ENCODE measurements around the gene GRIK5. TPM values are rescaled to one million over a fixed set of nuclear protein-coding genes. Genes with fewer than 3 reads are reported as not detected.

Gene GRIK5
- polyA plus RNA-seq, 3 donors from 2014 or later = not detected

- Mint-ChIP-seq H3K36me3 (no peaks in the 10 kb centered on the region), H3K27ac (peak within 1 kb of the TSS; percentile 84 to 96 (median 92)), H3K4me3 (peak within 1 kb of the TSS; percentile 86 to 97 (median 92)), H3K27me3 (ENCODE audit: low read depth in 3 of 3) (peaks cover 0 to 5% (median 0%) of the 10 kb centered on the region in 3 donors), H3K4me1 (peaks cover 18 to 20% of the 10 kb centered on the region in 2 donors), H3K9me3 (no peaks in the 10 kb centered on the region)
- peak; percentile 74 to 77 (median 75) for DNase-seq
Measured at GRCh38 chr19:41959056-41960053, 110.7 kb downstream of the GRIK5 start, which contains the start of gene RABAC1. Gene RABAC1 (minus strand): TSS chr19:41959321. CDS start chr19:41959292, 29 bp downstream.

- peak overlapping the region; percentile 86 to 97 (median 92) for H3K4me3 Mint-ChIP-seq
- H3K36me3 Mint-ChIP-seq = no peaks in the 10 kb centered on the region
- H3K4me1 Mint-ChIP-seq = peaks cover 18 to 20% of the 10 kb centered on the region in 2 donors
- DNase-seq = peak; percentile 67 to 74 (median 71)
- peaks cover 0 to 5% (median 0%) of the 10 kb centered on the region in 3 donors for H3K27me3 Mint-ChIP-seq (ENCODE audit: low read depth in 3 of 3)
- H3K27ac Mint-ChIP-seq = peak overlapping the region; percentile 83 to 96 (median 92)
- H3K9me3 Mint-ChIP-seq = no peaks in the 10 kb centered on the region
Measured at GRCh38 chr19:41958367-41959055, 111.5 kb downstream of the GRIK5 start.

- Mint-ChIP-seq H3K4me1 (peaks cover 18 to 20% of the 10 kb centered on the region in 2 donors), H3K27ac (peak overlapping the region; percentile 83 to 96 (median 92)), H3K27me3 (ENCODE audit: low read depth in 3 of 3) (peaks cover 0 to 5% (median 0%) of the 10 kb centered on the region in 3 donors), H3K4me3 (peak overlapping the region; percentile 86 to 97 (median 92)), H3K36me3 (no peaks in the 10 kb centered on the region), H3K9me3 (no peaks in the 10 kb centered on the region)
- peak; percentile 54 to 57 (median 56) for DNase-seq
Measured at GRCh38 chr19:41957838-41958366, 112.1 kb downstream of the GRIK5 start.

- Mint-ChIP-seq H3K36me3 (no peaks in the 10 kb centered on the region), H3K4me3 (peak overlapping the region; percentile 86 to 97 (median 92)), H3K4me1 (peaks cover 18 to 20% of the 10 kb centered on the region in 2 donors), H3K9me3 (no peaks in the 10 kb centered on the region), H3K27ac (peak overlapping the region; percentile 83 to 96 (median 92)), H3K27me3 (ENCODE audit: low read depth in 3 of 3) (peaks cover 0 to 5% (median 0%) of the 10 kb centered on the region in 3 donors)
- DNase-seq = no peak
Measured at GRCh38 chr19:41957161-41957837, 112.7 kb downstream of the GRIK5 start.

- Mint-ChIP-seq H3K27ac (peak overlapping the region in 1 of 6 donors; percentile 49), H3K9me3 (no peaks in the 10 kb centered on the region), H3K4me3 (no peak overlapping the region), H3K36me3 (no peaks in the 10 kb centered on the region), H3K4me1 (peaks cover 21 to 22% of the 10 kb centered on the region in 2 donors), H3K27me3 (ENCODE audit: low read depth in 3 of 3) (peaks cover 0 to 5% (median 0%) of the 10 kb centered on the region in 3 donors)
- DNase-seq = no peak
Measured at GRCh38 chr19:41956621-41957020, 113.4 kb downstream of the GRIK5 start.

GRCh38 chr19:41955521-41955920 lies 114.5 kb downstream of the GRIK5 start:
- Mint-ChIP-seq H3K27me3 (ENCODE audit: low read depth in 3 of 3) (peaks cover 0 to 5% (median 0%) of the 10 kb centered on the region in 3 donors), H3K27ac (no peak overlapping the region), H3K4me3 (no peak overlapping the region), H3K9me3 (no peaks in the 10 kb centered on the region), H3K36me3 (no peaks in the 10 kb centered on the region), H3K4me1 (peaks cover 24 to 25% of the 10 kb centered on the region in 2 donors)
- DNase-seq = no peak

- H3K4me1 Mint-ChIP-seq = peaks cover 23 to 24% of the 10 kb centered on the region in 2 donors
- H3K4me3 Mint-ChIP-seq = no peak overlapping the region
- peak overlapping the region in 5 of 6 donors; percentile 58 to 87 (median 87) for H3K27ac Mint-ChIP-seq
- H3K9me3 Mint-ChIP-seq = no peaks in the 10 kb centered on the region
- peaks cover 4 to 8% (median 5%) of the 10 kb centered on the region in 3 donors for H3K27me3 Mint-ChIP-seq (ENCODE audit: low read depth in 3 of 3)
- peak; percentile 79 to 81 (median 80) for DNase-seq
- no peaks in the 10 kb centered on the region for H3K36me3 Mint-ChIP-seq
Measured at GRCh38 chr19:41951686-41952172, 118.3 kb downstream of the GRIK5 start.

Other genes starting within 250 kb of the GRIK5 start
- gene LYPD4, start 225.5 kb downstream of the GRIK5 start, polyA plus RNA-seq = not detected
- not detected for gene DMRTC2, start 225.2 kb downstream of the GRIK5 start, polyA plus RNA-seq
- gene RPS19, start 210.0 kb downstream of the GRIK5 start, polyA plus RNA-seq = 1,000 to 10,000 TPM; 2,260 to 5,043 (median 3,564) TPM
- gene CD79A, start 192.9 kb downstream of the GRIK5 start, polyA plus RNA-seq = 1 to 10 TPM; 4.1 to 8.3 (median 5.1) TPM
- gene ARHGEF1, start 187.0 kb downstream of the GRIK5 start, polyA plus RNA-seq = 100 to 1,000 TPM; 129 to 394 (median 156) TPM
- under 1 TPM in 1 of 3 donors, not detected in 2; 0.11 TPM for gene ERFL, start 141.8 kb downstream of the GRIK5 start, polyA plus RNA-seq
- 100 to 1,000 TPM; 263 to 375 (median 373) TPM for gene RABAC1, start 110.9 kb downstream of the GRIK5 start, polyA plus RNA-seq
- gene ATP1A3, start 76.0 kb downstream of the GRIK5 start, polyA plus RNA-seq = 1 to 10 TPM in 2 of 3 donors, under 1 TPM in 1; 0.29 to 5.9 (median 1.8) TPM
- 10 to 100 TPM; 12.4 to 29.6 (median 20.3) TPM for gene ZNF574, start 6.0 kb upstream of the GRIK5 start, polyA plus RNA-seq
- 10 to 100 TPM in 1 of 3 donors, 1 to 10 TPM in 2; 2.0 to 10.3 (median 2.1) TPM for gene POU2F2, start 62.2 kb upstream of the GRIK5 start, polyA plus RNA-seq
- gene DEDD2, start 147.5 kb upstream of the GRIK5 start, polyA plus RNA-seq = 100 to 1,000 TPM; 154 to 261 (median 173) TPM
- 1 to 10 TPM; 2.9 to 9.1 (median 5.2) TPM for gene ZNF526, start 150.1 kb upstream of the GRIK5 start, polyA plus RNA-seq
- 10 to 100 TPM; 14.2 to 28.3 (median 22.3) TPM for gene GSK3A, start 172.4 kb upstream of the GRIK5 start, polyA plus RNA-seq
- gene ERF, start 184.9 kb upstream of the GRIK5 start, polyA plus RNA-seq = 1 to 10 TPM in 2 of 3 donors, under 1 TPM in 1; 0.24 to 3.4 (median 2.3) TPM
- gene CIC, start 199.0 kb upstream of the GRIK5 start, polyA plus RNA-seq = 1 to 10 TPM in 1 of 3 donors, under 1 TPM in 1, not detected in 1; 0.52 to 2.9 TPM
- gene PRR19, start 231.9 kb upstream of the GRIK5 start, polyA plus RNA-seq = under 1 TPM in 1 of 3 donors, not detected in 2; 0.16 TPM
- 10 to 100 TPM; 17.4 to 27.3 (median 26.0) TPM for gene PAFAH1B3, start 232.4 kb upstream of the GRIK5 start, polyA plus RNA-seq
- gene TMEM145, start 243.1 kb upstream of the GRIK5 start, polyA plus RNA-seq = not detected

Data from immature natural killer cell (primary cell).